SK-N-SH (cell line): ENCODE measurements around the gene GALNT18. TPM values are rescaled to one million over a fixed set of nuclear protein-coding genes. Genes with fewer than 3 reads are reported as not detected.

Experiments
- CTCF ChIA-PET: fragments of 300-600, 350-600 bp; formaldehyde crosslinking; extraction: SDS; loops from one replicate; lab custom pipeline; 2021; lab: Yijun Ruan, JAX
- POLR2A ChIA-PET: fragments of 350-600 bp; sonication (Branson Sonifier 250); formaldehyde crosslinking; extraction: SDS; loops from one replicate; lab custom pipeline; 2020; ENCODE audit warnings: antibody characterized with exemption, inconsistent platforms; lab: Yijun Ruan, JAX
- DNase-seq: peaks from one replicate; pipeline ENCODE4 v3.0.0; 2012
- H2AFZ ChIP-seq: fragments of 200-600 bp; sonication (generic); 2 replicates; pipeline ENCODE4 v1.8.1; 2016; ENCODE audit warnings: antibody characterized with exemption, mild to moderate bottlenecking, low read depth
- H3F3A ChIP-seq: fragments of 200-600 bp; sonication (generic); replicated peaks from 2 replicates; pipeline ENCODE3; 2016; ENCODE audit warnings: antibody characterized with exemption, mild to moderate bottlenecking; ENCODE audit not compliant: insufficient read depth
- H3K27ac ChIP-seq, 2 experiments: fragments of 200-500 bp in 1 of 2; fragments of 200-600 bp in 1 of 2; sonication (Bioruptor generic) in 1 of 2; sonication (generic), shearing (Covaris generic) in 1 of 2; 2 replicates each; pipeline versions ENCODE4 v1.5.1 to v1.6.1; 2014 to 2016; ENCODE audit warnings: low read depth in 2 of 2, inconsistent platforms in 1 of 2, low read length in 1 of 2, mild to moderate bottlenecking in 1 of 2, mixed read lengths in 1 of 2
- H3K27me3 ChIP-seq: fragments of 200-600 bp; sonication (generic), shearing (Covaris generic); 2 replicates; pipeline ENCODE4 v1.6.1; 2016; ENCODE audit warnings: mixed run types; ENCODE audit not compliant: insufficient read depth
- H3K36me3 ChIP-seq, 2 experiments: fragments of 200-500 bp in 1 of 2; fragments of 200-600 bp in 1 of 2; sonication (Bioruptor generic) in 1 of 2; sonication (generic) in 1 of 2; replicated peaks in 1 of 2; 2 replicates each; pipeline versions ENCODE3 to v1.5.1; 2014 to 2016; ENCODE audit warnings: low read length in 1 of 2, mild to moderate bottlenecking in 1 of 2; ENCODE audit not compliant: insufficient read depth in 2 of 2, control insufficient read depth in 1 of 2
- H3K4me1 ChIP-seq, 2 experiments: fragments of 200-500 bp in 1 of 2; fragments of 200-600 bp in 1 of 2; sonication (Bioruptor generic) in 1 of 2; sonication (generic), shearing (Covaris generic) in 1 of 2; 2 replicates each; pipeline versions ENCODE4 v1.5.1 to v1.6.1; 2014 to 2016; ENCODE audit warnings: low read depth in 1 of 2, low read length in 1 of 2, mixed run types in 1 of 2; ENCODE audit not compliant: insufficient read depth in 2 of 2, control insufficient read depth in 1 of 2
- H3K4me2 ChIP-seq: fragments of 200-600 bp; sonication (generic), shearing (Covaris generic); 2 replicates; pipeline ENCODE4 v1.6.1; 2017; ENCODE audit warnings: mixed run types
- H3K4me3 ChIP-seq, 2 experiments: fragments of 200-500 bp in 1 of 2; fragments of 200-600 bp in 1 of 2; sonication (Bioruptor generic) in 1 of 2; sonication (generic), shearing (Covaris generic) in 1 of 2; 2 replicates each; pipeline versions ENCODE4 v1.5.1 to v1.8.1; 2014 to 2016; ENCODE audit warnings: low read depth in 2 of 2, inconsistent platforms in 1 of 2, low read length in 1 of 2, mild to moderate bottlenecking in 1 of 2, mixed read lengths in 1 of 2, moderate library complexity in 1 of 2
- H3K79me2 ChIP-seq: fragments of 200-600 bp; sonication (generic); 2 replicates; pipeline ENCODE4 v1.8.1; 2017; ENCODE audit warnings: mild to moderate bottlenecking; ENCODE audit not compliant: insufficient read depth
- H3K9ac ChIP-seq: fragments of 200-600 bp; sonication (generic); 2 replicates; pipeline ENCODE4 v1.6.1; 2017; ENCODE audit warnings: mixed run types
- H3K9me2 ChIP-seq: fragments of 200-600 bp; sonication (generic); 2 replicates; pipeline ENCODE4 v1.6.1; 2017; ENCODE audit warnings: mixed run types
- H3K9me3 ChIP-seq: fragments of 200-600 bp; sonication (generic); 2 replicates; pipeline ENCODE4 v1.6.1; 2017; ENCODE audit warnings: mixed run types, mild to moderate bottlenecking, moderate library complexity
- H4K20me1 ChIP-seq: fragments of 200-600 bp; sonication (generic); 2 replicates; pipeline ENCODE4 v1.6.1; 2017; ENCODE audit warnings: mild to moderate bottlenecking, mixed run types; ENCODE audit not compliant: insufficient read depth
- EZH2phosphoT487 ChIP-seq: fragments of 200-600 bp; sonication (generic); IDR thresholded peaks from 2 replicates; pipeline ENCODE4 v1.6.1; 2017; ENCODE audit warnings: low read depth, mixed run types, mild to moderate bottlenecking, antibody characterized with exemption, moderate library complexity, borderline replicate concordance
- GATA2 ChIP-seq: sonication (generic); formaldehyde crosslinking; IDR thresholded peaks from 2 replicates; pipeline ENCODE4 v1.5.0; 2020; ENCODE audit warnings: mild to moderate bottlenecking, missing genetic modification reagents
- RCOR1 ChIP-seq: fragments of 150-350 bp; IDR thresholded peaks from 2 replicates; pipeline ENCODE4 v1.6.1; 2017; ENCODE audit warnings: antibody characterized with exemption, low read length
- RXRA ChIP-seq: IDR thresholded peaks from 2 replicates; pipeline ENCODE4 v1.4.0; 2012; ENCODE audit warnings: low read depth, mild to moderate bottlenecking, borderline replicate concordance
- SIN3A ChIP-seq: IDR thresholded peaks from 2 replicates; pipeline ENCODE4 v1.6.1; 2012; ENCODE audit warnings: low read depth, mild to moderate bottlenecking, low read length, moderate library complexity, borderline replicate concordance
- TAF1 ChIP-seq: IDR thresholded peaks from 2 replicates; pipeline ENCODE4 v1.6.1; 2012; ENCODE audit warnings: low read depth, mild to moderate bottlenecking, low read length, moderate library complexity, borderline replicate concordance
- YY1 ChIP-seq: IDR thresholded peaks from 2 replicates; pipeline ENCODE4 v1.4.0; 2012; ENCODE audit warnings: low read depth, mild to moderate bottlenecking
- WGBS: methylation state at CpG from one replicate; pipeline ENCODE4 v1.1.6; 2017; ENCODE audit warnings: low lambda C conversion rate; 5-methylcytosine and 5-hydroxymethylcytosine counted together
- polyA plus RNA-seq, 3 experiments: library from polyadenylated mRNA; depleted of rRNA; stranded (reverse); fragments of >200 nt; gene quantifications; 2 replicates each; pipeline ENCODE4 v1.2.3, GENCODE V29; 2012
- TF ChIP-seq, protein P1 (sequence below): IDR thresholded peaks from 2 replicates; pipeline ENCODE4; 2012
- TF ChIP-seq, protein P2 (sequence below): IDR thresholded peaks from 2 replicates; pipeline ENCODE4 v1.6.1; 2012; ENCODE audit warnings: mild to moderate bottlenecking, low read depth, low read length, moderate library complexity
- TF ChIP-seq, protein P3 (sequence below): fragments of 150-350 bp; IDR thresholded peaks from 2 replicates; pipeline ENCODE4 v1.6.1; 2017; ENCODE audit warnings: antibody characterized with exemption, low read length, low read depth, borderline replicate concordance
- TF ChIP-seq, protein P4 (sequence below): fragments of 200-600 bp; sonication (generic); IDR thresholded peaks from 2 replicates; pipeline ENCODE4 v1.6.1; 2017; ENCODE audit warnings: antibody characterized with exemption, mild to moderate bottlenecking, moderate library complexity

The GALNT18 gene
- polyA plus RNA-seq, 1 of the 3 experiments (the other 2 are of a cell fraction) = 0.64 TPM

DNA sequence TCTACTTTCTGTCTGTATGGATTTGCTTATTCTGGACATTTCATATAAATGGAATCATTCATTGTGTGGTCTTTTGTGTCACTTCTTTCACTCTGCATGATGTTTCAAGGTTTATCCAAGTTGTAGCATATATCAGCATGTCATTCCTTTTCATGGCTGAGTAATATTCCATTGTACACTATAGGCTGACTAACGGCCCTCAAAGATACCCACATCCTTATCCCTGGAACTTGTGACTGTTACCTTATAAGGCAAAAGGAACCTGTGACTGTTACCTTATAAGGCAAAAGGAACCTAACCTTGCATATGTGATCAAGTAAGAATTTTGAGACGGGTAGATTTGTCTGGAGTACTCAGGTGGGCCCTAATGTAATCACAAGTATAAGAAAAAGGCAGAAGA lies 380.5 kb downstream of the GALNT18 start:
- CTCF ChIA-PET = no interaction called here
- peaks cover 0 to 2% of the 10 kb centered on the region in 2 experiments; a peak in 1 of 4 replicates for H3K4me1 ChIP-seq
- POLR2A ChIA-PET = no interaction called here
- no peaks in the 10 kb centered on the region for H3K9me2 ChIP-seq
- TF ChIP-seq YY1 (no peak), RCOR1 (no peak), EZH2phosphoT487 (no peak), RXRA (no peak), GATA2 (CRISPR knock-in tag) (no peak), SIN3A (no peak), TAF1 (no peak)
- TF ChIP-seq, protein P1, sequence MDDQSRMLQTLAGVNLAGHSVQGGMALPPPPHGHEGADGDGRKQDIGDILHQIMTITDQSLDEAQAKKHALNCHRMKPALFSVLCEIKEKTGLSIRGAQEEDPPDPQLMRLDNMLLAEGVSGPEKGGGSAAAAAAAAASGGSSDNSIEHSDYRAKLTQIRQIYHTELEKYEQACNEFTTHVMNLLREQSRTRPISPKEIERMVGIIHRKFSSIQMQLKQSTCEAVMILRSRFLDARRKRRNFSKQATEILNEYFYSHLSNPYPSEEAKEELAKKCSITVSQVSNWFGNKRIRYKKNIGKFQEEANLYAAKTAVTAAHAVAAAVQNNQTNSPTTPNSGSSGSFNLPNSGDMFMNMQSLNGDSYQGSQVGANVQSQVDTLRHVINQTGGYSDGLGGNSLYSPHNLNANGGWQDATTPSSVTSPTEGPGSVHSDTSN = no peak
- TF ChIP-seq, protein P2, sequence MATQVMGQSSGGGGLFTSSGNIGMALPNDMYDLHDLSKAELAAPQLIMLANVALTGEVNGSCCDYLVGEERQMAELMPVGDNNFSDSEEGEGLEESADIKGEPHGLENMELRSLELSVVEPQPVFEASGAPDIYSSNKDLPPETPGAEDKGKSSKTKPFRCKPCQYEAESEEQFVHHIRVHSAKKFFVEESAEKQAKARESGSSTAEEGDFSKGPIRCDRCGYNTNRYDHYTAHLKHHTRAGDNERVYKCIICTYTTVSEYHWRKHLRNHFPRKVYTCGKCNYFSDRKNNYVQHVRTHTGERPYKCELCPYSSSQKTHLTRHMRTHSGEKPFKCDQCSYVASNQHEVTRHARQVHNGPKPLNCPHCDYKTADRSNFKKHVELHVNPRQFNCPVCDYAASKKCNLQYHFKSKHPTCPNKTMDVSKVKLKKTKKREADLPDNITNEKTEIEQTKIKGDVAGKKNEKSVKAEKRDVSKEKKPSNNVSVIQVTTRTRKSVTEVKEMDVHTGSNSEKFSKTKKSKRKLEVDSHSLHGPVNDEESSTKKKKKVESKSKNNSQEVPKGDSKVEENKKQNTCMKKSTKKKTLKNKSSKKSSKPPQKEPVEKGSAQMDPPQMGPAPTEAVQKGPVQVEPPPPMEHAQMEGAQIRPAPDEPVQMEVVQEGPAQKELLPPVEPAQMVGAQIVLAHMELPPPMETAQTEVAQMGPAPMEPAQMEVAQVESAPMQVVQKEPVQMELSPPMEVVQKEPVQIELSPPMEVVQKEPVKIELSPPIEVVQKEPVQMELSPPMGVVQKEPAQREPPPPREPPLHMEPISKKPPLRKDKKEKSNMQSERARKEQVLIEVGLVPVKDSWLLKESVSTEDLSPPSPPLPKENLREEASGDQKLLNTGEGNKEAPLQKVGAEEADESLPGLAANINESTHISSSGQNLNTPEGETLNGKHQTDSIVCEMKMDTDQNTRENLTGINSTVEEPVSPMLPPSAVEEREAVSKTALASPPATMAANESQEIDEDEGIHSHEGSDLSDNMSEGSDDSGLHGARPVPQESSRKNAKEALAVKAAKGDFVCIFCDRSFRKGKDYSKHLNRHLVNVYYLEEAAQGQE = no peak
- TF ChIP-seq, protein P3, sequence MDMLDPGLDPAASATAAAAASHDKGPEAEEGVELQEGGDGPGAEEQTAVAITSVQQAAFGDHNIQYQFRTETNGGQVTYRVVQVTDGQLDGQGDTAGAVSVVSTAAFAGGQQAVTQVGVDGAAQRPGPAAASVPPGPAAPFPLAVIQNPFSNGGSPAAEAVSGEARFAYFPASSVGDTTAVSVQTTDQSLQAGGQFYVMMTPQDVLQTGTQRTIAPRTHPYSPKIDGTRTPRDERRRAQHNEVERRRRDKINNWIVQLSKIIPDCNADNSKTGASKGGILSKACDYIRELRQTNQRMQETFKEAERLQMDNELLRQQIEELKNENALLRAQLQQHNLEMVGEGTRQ = no peak
- TF ChIP-seq, protein P4, sequence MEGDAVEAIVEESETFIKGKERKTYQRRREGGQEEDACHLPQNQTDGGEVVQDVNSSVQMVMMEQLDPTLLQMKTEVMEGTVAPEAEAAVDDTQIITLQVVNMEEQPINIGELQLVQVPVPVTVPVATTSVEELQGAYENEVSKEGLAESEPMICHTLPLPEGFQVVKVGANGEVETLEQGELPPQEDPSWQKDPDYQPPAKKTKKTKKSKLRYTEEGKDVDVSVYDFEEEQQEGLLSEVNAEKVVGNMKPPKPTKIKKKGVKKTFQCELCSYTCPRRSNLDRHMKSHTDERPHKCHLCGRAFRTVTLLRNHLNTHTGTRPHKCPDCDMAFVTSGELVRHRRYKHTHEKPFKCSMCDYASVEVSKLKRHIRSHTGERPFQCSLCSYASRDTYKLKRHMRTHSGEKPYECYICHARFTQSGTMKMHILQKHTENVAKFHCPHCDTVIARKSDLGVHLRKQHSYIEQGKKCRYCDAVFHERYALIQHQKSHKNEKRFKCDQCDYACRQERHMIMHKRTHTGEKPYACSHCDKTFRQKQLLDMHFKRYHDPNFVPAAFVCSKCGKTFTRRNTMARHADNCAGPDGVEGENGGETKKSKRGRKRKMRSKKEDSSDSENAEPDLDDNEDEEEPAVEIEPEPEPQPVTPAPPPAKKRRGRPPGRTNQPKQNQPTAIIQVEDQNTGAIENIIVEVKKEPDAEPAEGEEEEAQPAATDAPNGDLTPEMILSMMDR = no peak
- H3K27ac ChIP-seq = no peak overlapping the region
- no peaks in the 10 kb centered on the region for H3K9me3 ChIP-seq
- DNase-seq = no peak
- 42% methylated on average over 2 of the region's 2 CpGs for WGBS
- no peaks in the 10 kb centered on the region for H4K20me1 ChIP-seq
- no peak overlapping the region for H3K9ac ChIP-seq
- H3F3A ChIP-seq = no peaks in the 10 kb centered on the region
- H2AFZ ChIP-seq = no peak overlapping the region
- no peaks in the 10 kb centered on the region for H3K79me2 ChIP-seq
- H3K4me3 ChIP-seq = no peak overlapping the region
- no peaks in the 10 kb centered on the region for H3K36me3 ChIP-seq
- no peaks in the 10 kb centered on the region for H3K27me3 ChIP-seq
- H3K4me2 ChIP-seq = no peak overlapping the region
